NCI-H1694 treated with DMSO at 0.1 percent for 48 hours (cell line): ENCODE measurements around the gene SF1.
"Not testable (repeated sequence)": the region's sequence is repeated elsewhere in the genome, so short reads cannot be mapped to it uniquely, and the experiment has no call there.

Source experiments
- DNase-seq: peaks from one replicate; lab custom pipeline; 2025; lab: John Stamatoyannopoulos, UW

The SF1 gene, protein sequence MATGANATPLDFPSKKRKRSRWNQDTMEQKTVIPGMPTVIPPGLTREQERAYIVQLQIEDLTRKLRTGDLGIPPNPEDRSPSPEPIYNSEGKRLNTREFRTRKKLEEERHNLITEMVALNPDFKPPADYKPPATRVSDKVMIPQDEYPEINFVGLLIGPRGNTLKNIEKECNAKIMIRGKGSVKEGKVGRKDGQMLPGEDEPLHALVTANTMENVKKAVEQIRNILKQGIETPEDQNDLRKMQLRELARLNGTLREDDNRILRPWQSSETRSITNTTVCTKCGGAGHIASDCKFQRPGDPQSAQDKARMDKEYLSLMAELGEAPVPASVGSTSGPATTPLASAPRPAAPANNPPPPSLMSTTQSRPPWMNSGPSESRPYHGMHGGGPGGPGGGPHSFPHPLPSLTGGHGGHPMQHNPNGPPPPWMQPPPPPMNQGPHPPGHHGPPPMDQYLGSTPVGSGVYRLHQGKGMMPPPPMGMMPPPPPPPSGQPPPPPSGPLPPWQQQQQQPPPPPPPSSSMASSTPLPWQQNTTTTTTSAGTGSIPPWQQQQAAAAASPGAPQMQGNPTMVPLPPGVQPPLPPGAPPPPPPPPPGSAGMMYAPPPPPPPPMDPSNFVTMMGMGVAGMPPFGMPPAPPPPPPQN

DNA sequence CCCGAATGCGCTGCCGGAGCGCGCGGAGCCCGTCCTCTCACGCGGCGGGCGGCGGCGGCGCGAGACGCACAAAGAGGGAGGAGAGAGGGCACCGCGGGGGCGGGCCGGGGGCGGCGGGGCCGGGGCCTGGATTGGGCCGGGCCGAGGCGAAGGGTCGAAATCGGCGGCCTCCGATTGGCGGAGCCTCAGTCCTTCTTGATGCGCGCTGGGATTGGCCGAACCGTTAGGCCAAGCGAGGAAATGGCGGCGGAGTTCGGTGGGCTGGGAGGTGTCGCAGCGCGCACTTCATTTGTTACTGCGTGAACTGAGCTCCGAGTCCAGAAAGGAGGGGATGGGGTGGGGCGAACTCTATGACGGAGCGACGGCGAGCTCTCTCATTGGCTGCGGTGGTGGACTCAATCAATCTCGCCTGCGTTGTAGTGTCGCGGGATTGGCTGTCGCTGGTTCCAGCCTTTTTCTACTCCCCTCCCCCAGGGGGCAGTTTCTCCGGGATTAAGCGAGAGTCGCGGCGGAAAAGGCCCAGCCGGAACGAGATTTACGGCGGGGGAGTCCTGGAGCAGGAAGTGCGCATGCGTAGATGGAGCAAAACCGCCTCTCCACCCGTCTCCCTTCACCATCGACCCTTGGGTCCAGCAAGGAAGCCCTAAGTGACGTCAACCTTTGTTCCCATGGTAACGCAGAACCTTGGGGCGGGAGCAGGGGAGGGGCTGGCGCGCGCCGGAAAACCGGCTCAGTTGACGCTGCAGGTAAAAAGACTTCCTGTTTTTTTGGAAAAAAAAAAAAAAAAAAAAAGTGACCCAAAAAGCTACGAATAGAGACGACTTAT is at the start of gene SF1:
SF1 (minus strand) TSS at position 70 of the 826 bp plus-strand sequence. CDS start 150 bp downstream, outside the sequence.
- peak; percentile 98 for DNase-seq

DNA sequence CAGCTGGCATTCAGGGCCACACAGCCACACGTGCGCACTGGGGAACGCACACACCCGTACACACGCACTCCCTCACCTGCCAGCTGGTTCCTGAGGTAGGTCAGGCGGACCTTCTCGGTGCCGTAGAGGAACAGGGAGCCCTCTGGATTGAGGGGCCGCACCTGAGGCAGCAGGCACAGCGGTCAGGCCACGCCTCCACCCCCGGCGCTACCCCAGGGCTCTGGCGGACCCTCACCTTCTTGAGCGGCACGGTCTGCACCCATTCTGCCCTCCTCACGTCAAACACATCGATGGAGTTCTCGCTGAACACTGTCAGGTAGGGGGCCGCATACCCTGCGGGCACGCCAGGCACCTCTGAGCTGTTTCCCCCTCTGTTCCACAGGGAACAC is 49.1 kb upstream of the SF1 start:
- DNase-seq = no peak

DNA sequence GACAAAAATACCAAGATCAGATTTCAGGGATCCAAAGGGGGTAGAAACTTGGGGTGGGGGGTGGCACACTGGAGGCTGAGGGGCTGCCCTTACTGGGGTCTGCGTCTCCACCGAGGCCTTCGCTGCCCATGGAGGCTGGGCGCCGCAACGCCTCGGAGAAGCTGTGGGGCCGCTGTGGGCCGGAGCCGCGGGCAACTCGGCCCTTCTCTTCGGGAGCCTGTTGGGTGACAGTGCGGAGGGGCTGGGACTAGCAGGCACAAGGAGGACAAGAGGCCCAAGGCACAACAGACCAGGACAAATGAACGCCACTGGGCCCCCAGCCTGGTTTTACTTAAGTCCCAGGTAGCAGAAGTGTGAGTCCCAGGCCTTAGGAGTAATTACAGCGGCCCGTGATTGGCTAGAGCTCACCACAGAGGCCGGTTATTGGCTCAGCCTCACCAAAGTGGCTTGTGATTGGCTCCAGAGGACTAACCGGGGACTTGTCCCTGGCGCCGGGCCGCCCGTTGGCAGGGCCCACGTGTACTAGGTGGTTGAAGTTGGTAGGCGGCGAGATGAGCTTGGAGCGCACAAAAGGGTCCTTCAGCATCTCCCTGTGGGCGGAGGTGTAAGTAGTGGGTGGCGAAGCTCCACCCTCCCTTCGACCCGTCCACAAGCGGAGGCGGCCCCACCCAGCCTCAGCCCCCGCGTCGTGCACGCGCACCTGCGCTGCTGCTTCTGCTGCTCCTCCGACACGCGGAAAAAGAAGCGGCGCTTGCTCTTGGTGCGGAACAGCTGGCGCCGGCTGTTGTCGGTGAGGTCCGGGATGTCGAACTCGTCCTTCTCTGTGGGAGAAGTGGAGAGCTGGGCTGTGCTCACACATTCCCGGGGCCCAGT is 48.5 kb upstream of the SF1 start:
- no peak for DNase-seq

DNA sequence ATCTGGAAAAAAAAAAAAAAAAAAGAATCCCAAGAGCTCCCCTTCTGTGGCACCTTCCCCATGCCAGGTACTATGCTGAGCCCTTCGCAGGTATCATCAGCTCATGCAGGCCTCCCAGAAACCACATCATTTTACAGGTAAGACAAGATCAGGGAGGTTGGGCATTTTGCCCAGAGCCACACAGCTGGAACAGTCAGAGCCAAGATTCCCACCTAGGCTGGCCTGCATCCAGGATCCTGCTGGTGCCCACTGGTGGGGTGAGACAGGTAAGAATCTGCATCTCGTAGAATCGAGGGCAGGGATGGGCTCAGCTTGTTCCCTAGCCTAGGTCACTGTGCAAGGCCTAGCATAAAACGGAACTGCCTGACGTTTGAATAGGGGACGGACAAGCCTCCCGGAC is 47.7 kb upstream of the SF1 start:
- DNase-seq = no peak

DNA sequence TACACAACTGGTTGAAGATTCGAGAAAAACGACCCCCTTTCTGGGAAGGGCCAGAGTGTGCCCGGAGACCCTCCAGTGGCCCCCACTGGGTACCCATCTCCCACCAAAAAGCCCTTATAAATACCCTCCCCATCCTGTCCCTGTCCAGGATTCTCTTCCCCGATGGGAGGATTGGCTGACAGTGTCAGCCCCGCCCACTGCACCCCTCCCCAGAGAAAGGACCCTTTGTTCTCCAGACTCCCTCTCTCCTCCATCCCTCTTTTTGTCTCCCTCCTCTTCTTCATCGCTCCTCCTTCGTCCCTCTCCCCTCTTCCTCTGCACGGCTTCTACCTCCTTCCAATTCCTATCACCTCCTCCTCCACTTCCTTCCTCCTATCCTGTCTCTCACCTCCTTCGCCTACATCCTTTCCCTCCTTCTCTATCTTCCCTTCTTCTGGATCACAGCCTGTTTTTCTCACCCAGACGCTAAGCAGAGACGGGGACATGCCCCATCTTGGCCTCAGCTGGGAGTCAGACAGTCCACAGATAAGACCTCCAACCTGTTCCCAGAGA is 45.3 kb upstream of the SF1 start:
- DNase-seq = no peak

DNA sequence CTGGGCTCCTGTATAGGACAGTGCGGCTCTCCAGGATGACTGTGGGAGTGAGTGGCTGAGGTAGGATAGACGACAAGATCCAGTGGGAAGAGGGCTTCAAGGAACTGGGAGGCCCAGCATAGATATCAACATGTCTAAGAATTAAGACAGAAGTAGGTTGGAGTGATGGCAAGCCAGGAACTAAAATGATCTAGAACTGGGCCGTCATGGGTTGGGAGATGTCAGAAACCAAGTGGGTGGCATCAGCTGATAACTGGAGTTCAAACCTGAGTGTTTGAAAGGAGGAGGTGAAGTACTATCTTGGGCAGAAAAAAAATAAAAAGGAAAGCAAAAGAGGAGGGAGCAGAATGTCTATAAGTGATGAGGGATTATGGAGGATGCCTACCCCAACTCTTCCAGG is 39.1 kb upstream of the SF1 start:
- DNase-seq = no peak

DNA sequence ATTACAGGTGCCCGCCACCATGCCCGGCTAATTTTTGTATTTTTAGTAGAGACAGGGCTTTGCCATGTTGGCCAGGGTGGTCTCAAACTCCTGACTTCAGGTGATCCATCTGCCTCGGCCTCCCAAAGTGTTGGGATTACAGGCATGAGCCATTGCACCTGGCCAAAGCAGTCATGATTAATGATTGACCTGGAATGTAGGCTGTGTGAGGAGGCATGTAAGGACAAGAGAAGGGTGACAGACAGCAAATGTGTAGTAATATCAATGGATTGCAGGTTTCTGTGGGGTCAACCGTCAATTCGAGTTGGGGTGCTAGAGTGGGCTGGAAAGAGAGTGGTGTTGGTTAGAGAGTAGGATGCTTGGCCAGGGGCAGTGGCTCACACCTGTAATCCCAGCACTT is 37.1 kb upstream of the SF1 start:
- DNase-seq = not testable (repeated sequence)

DNA sequence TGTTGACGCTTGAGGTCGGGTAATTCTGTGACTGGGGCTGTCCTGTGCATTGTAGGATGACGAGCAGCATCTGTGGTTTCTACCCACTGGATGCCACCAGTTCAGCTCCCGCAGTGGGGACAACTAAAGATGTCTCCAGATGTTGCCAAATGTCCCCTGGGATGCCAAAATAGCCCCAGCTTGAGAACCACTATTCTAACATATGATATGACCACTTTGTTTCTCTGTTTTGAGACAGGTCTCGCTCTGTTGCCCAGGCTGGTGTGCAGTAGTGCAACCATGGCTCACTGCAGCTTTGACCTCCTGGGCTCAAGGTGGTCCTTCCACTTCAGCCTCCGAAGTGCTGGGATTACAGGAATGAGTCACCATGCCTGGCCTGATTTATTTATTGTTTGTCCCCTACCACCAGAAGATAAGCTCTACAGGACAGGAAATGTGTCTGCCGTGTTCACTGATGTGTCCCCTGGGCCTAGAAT is 36.4 kb upstream of the SF1 start:
- no peak for DNase-seq

DNA sequence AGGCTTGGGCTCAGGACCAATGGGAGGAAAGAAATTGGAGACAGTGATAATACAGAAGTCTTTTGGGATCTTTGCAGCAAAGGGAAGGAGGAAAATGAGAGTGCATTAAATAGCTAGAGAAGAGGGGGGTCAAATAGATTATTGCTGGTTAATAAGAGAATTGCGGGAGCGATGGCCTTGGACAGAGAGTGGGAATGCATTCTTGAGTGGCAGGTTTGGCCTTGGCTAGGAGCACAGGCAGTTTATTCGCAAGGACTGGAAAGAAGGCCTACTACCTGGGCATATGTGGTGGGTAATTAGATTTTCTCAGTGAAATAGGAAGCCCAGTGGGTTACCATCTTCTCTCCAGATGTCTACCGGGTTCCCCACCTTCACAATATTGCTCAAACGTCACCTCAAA is 35.5 kb upstream of the SF1 start:
- no peak for DNase-seq

DNA sequence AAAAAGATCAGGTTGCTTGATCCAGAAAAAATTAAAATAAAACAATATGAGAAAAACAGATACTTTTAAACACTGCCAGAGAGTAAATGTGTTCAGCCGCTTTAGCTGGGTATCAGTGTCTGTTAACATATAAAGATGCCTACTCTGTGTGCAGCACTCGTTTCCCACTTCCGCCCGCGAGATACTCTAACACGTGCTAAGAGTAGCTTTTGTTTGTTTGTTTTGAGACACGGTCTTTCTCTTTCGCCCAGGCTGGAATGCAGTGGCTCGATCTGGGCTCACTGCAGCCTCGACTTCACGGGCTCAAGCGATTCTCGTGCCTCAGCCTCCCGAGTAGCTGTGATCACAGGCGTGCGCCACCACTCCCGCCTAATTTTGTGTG is 32.5 kb upstream of the SF1 start:
- no peak for DNase-seq

DNA sequence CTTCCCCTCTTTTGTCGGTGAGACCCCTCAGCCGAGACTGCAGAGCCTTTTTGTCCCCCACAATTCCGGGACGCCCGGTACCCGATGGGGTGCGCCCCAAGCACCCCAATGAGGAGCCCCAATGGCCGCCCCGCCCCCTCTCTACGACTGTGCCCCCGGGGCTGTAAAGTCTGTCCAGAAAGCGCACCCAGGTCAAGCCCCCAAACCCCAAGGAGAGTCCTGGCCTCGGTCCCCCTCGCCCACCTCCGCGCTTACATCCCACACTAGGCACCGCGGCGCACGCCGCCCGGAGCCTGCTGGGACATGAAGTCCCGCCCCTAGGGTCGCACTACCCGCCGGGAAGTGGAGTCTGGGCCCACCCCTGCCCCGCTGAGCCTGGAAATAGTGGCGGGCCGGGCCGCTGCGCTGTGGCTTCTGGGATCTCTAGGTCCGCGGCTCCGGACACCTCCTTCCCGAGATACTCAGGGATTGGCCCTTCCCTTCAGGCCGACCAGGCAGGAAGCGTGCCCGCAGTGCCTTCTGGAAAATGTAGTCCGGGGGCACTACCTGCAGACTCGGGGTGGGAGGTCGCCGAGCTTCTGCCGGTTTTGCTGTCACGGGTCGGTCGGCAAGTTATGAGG is 32.0 kb upstream of the SF1 start, which contains the start of gene MEN1:
MEN1 (minus strand) TSS at position 281 of the 620 bp plus-strand sequence. CDS start 442 bp downstream, outside the sequence.
- DNase-seq = peak; percentile 96

DNA sequence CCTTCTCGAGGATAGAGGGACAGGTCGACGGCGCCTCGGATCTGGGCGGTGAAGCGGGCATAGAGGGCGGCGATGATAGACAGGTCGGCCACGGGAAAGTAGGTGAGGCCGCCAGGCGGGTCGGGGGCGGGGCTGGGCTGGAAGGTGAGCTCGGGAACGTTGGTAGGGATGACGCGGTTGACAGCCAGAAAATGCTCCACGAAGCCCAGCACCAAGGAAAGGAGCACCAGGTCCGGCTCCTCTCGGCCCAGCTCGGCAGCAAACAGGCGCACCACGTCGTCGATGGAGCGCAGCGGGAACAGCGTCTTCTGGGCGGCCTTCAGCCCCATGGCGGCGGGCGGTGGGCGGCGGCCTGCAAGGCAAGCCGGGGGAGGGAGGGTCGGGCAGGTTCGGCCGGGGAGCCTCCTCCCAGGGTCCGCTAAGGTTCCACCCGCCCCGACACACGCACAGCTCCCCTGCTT is 31.5 kb upstream of the SF1 start:
- no peak for DNase-seq

DNA sequence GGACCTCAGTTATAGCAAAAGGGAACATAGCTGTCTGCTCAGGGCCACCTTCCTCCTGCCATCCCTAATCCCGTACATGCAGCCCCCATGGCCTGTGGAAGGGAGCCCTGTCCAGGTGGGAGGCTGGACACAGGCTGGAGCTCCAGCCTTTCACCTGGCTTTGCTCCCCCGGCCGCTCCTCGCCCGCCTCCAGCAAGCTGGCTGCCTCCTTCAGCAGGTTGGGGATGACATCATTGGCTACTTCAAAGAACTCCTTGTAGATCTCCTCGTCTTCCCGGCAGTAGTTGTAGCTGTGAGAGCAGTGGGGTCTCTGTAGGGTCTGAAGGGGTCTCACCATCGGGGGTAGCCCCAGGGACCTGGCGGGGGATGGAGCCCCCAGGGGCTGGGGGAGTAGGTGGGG is 27.1 kb upstream of the SF1 start:
- no peak for DNase-seq

DNA sequence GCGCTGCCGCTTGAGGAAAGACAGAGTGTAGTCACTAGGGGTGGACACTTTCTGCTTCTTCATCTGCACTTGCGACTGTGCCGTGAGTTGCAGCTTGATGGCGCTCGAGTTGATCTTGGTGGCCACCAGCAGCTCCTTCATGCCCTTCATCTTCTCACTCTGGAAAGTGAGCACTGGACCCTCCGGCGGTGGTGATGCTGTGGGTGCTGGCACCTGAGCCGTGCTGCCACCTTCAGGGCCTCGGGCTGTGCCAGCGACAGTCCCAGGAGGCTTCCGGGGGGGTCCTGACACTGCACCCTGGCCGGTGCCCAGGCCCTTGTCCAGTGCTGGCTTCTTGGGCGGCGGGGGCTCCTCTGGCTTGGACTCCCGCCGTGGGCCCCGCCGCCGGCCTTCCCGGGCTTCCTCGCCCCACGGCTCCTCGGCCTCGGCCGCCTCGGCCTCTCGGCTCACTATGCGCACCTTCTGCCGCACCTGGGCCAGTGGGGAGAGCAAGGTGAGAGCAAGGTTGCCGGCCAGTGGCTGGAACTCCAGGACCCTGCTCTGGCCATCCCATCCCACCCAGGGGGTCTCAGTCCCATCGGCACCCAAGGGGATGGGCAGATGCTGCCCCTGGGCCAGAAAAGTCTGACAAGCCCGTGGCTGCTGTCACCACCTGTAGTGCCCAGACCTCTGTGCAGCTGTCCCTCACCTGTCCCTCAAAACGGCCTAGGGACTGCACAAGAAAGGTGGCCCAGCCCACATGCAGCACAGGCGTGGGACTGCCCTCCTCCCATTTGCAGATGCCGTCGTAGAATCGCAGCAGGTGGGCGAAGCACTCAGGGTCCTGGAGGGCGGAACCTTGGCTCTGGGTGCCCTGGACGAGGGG is 26.2 kb upstream of the SF1 start:
- no peak for DNase-seq

DNA sequence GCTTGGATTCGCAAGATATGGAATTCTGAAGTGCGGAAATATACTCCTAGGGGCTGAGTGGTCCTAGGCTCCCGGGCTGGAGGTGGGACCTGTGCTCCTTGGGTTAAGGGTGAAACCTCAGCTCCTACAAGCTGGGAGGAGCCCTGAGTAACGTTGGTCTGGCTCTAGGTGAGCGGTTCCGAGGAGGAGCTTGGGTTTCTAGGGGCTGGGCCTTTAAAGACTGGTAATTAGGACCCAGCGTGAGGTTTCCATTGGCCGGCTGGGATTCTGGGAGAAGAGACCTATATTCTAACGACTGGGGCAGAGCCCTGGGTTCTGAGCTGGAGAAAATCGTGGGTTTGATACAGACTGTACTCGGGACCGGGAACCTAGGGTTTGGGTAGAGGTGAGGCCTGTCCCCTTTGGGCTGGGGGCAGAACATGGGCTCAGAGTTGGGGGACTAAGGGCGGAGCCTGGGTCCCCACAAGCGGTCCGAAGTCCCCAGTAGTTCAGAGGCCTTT is 25.6 kb upstream of the SF1 start:
- no peak for DNase-seq

DNA sequence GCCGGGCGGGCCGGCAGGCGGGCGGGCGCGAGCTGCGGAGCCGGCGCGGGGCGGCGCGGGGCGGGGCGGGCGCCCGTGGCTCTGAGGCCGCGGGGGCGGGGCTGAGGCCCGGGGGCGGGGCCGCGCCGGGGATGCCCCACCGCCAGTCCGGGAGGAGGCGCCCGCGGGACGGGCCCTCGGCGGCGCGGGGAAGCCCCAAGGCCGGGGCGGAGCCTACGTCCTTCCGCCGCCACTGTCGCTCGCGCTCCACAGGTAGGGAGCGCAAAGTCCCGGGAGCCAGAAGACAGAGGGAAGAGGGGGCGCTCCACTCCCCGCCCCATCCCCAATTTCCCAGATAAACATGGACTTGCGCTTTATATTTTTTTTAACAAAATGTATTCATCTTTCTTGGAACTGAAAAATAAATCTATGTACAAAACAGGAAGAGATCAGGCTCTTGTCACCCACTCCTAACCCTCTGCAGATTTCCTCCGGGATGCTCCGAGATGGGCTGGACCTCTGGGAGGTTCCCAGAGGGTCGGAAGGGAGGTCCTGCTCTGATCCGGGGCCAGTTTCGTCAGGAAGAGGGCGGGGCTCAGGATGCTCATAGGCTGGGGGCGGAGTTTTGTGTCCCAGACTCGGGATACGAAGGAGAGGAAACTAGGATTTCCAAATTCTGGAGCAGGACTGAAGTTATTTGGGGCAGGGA is 25.0 kb upstream of the SF1 start, which contains the start of gene MAP4K2:
MAP4K2 (minus strand) TSS at position 57 of the 688 bp plus-strand sequence. CDS start 65 bp downstream, outside the sequence.
- peak; percentile 54 for DNase-seq

DNA sequence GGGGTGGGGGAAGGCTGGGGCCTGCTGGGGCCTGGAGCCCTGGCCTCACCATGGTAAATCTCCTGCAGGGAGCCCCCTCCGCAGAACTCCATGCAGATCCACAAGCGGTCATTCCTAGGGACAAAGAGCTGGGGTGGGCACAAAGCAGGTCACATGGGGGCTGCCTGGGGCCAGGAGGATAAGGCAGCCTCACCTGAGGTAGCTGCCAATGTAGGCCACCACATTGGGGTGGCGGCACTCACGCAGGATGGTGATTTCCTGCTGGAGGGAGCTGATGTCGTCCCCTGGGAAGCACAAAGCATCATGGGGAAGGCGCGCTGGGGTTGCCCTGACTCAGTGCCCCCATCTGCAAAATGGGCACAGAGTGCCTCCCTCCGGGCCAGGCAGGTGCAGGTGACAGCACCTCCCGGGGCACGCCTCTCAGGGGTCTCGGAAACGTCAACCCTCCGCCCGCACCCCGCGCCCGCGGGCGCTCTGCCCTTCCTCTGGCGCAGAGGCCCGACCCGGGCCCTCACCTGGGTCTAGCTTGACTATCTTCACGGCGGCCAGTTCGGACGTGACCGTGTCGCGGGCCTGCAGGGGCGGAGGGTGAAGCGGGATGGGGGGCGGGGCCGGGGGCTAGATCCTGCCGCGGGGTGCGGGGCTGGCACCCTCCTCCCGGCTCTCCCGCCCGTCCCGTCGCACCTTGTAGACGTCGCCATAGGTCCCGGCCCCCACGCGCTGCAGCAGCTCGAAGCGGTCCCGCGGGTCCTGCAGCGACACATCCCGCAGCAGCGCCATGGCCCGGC is 24.2 kb upstream of the SF1 start:
- DNase-seq = no peak
